Gastroesophageal sphincter (tissue), 3 donors: ENCODE data around the gene TFPI2.
"Not testable (repeated sequence)": the region's sequence is repeated elsewhere in the genome, so short reads cannot be mapped to it uniquely, and the experiment has no call there.

Source experiments
- CTCF ChIP-seq, 4 experiments: fragments of 200-600 bp in 2 of 4; fragments of 450-650 bp in 2 of 4; sonication (generic) in 1 of 4; IDR thresholded peaks; one replicate each; pipeline ENCODE4 v1.5.1; 2017 to 2019; ENCODE audit warnings: antibody characterized with exemption in 4 of 4, mild to moderate bottlenecking in 2 of 4, moderate library complexity in 2 of 4
- POLR2AphosphoS5 ChIP-seq: sonication (generic); formaldehyde crosslinking; IDR thresholded peaks from one replicate; pipeline ENCODE4 v1.6.1; 2017; ENCODE audit warnings: antibody characterized with exemption

GRCh38 chr7:93911242-93911641 lies 20.7 kb upstream of the TFPI2 start:
- TF ChIP-seq CTCF (IDR thresholded peaks at IDR 0.05); POLR2AphosphoS5: not testable (repeated sequence)
